Superior temporal gyrus (tissue), 1 donor: Measurements from ENCODE around the gene IRF2BP2.
"Not testable (repeated sequence)": the region's sequence is repeated elsewhere in the genome, so short reads cannot be mapped to it uniquely, and the experiment has no call there.

Experiments
- DNase-seq: peaks from one replicate; pipeline ENCODE4 v3.0.0-alpha.2; 2016; ENCODE audit errors: extremely low spot score

Gene IRF2BP2

DNA sequence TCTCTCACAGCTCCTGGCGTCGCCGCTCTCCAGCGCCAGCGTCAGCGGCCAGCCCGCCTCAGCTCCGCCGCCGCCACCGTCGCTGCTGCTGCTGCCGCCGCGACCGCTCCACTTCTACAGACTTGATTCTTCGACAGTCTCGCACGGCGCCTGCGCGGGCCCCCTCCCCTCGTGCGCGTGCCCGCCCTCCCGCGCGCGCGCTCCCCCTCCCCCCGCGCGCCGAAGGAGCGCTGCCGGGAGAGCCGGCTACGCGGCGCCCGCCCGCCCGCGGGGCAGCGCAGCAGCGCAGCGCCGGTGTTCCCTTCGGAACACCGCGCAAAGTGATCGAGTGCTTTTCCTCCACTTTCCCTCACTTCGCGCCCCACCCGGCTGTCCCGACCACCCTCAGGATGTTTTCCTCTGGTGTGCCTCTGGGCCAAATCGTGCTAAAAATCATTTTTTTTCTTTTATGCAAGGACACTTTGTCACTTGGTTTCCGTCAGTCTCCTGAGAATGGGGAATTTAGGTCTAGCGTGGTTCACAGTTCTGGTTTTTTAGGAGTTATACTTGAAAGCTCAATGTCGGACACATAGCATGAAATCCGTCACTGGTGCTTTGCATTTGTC, at the start of gene IRF2BP2:
TSS of gene IRF2BP2 (minus strand) at position 118 of the 605 bp plus-strand sequence. CDS start 684 bp downstream, outside the sequence.
- peak; percentile 85 for DNase-seq

DNA sequence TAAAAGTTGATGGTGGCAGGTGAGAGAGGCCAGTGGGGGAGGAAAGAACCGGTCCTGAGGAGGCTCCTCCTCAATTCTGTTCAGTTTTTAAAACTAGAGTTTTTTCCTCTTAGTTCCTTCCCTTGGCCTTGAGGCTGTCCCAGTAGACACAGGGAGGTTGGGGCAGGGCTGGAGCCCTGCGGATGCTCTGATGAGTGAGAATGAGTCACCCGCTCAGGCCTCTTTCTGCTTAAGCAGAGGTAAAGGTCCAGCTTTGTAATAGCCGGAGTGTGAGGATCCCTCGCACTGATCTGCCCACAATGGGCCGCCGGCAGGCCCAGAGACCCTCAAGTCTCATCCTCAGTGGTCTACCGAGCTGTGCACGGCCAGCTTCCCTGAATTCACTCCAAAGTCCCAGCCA, 49.6 kb upstream of the IRF2BP2 start:
- DNase-seq, result no peak

DNA sequence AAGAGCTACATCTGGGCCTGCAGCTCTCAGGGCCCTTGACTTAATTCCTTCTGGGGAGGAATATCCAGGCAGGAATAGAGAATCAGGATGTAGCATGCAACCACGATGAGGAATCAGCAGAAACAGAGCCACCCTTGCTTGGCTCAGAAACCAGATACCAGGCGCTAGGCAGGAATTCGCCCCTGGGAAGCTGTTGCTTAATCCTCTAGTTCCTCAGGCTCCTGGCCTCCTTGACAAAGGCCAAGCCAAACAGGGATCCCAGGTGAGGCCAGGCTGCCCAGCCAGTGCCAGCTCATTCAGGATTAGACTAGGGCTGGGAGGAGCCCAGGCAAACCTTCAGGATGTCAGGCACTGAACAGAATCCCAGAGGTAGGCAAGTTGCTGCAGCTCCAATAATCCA, 48.2 kb upstream of the IRF2BP2 start:
- DNase-seq, result no peak

DNA sequence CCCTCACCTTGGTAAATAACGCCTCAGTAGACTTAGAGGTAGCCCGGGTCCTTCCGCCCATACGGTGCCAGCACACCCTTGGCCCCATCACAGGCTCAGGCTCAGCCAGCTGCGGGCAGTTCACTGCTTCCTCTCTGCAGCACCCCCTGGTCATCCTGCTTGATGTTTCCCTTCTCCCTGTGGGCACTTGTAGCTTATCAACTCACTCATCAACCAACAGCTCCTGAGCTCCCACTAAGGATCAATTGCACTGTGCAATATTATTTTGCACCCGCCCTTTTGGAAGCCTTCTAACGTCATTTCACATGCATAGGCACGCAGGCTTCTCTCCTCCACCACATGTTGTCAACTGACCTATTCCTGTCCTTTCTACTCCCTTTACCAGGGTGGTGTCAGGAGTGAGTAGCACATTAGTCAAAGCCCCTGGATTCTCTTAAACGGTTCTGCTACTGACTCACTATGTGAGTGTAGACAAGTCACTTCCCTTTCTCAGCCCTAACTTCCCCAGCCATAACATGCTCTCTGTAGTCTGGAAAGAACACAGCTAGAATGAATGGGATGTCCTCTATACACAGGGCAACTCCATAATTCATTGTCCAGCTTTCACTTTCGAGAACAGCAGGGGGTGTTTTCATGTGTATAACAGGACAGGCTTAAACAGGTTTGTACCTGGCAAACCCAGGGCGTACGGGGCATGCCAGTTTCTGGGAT, 47.1 kb upstream of the IRF2BP2 start:
- no peak for DNase-seq

DNA sequence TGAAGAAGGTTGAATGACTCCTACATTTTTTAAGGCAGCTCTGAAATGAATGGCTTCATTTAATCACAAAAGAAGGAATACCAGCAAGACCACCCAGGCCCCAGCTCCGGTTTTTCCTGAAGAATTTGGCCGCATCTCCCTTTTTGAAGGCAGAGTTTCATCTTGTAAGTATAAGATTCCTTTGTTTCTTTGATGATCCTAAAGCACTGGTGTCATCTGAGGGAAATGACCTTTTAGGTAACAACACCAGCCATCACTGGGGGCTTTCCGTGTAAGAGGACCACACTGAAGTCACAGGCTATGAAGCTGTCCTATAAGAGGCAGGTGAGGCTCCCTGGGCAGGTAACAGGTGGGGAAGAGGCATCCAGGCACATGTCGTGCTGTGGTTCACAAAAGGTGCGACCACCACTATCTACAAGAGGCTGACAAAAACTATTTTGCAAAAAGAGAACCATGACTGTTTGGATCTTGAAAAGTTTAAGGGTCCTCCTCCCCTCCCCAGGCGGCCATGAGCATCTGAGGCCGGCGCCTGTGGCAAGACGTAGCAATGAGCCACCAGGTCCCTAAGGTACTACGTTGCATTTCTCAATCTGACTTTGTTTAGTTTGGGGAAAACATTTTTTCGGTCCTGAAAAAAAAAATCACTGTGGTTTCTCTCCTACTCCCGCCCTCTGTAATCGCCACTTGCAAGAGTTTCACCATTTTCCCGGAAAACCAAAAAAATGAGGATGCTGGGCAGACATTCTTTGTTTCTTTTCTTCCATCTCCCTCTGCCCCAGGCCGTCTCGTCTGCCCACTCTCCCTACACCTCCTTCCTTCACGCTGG, 46.3 kb upstream of the IRF2BP2 start:
- DNase-seq, result no peak

DNA sequence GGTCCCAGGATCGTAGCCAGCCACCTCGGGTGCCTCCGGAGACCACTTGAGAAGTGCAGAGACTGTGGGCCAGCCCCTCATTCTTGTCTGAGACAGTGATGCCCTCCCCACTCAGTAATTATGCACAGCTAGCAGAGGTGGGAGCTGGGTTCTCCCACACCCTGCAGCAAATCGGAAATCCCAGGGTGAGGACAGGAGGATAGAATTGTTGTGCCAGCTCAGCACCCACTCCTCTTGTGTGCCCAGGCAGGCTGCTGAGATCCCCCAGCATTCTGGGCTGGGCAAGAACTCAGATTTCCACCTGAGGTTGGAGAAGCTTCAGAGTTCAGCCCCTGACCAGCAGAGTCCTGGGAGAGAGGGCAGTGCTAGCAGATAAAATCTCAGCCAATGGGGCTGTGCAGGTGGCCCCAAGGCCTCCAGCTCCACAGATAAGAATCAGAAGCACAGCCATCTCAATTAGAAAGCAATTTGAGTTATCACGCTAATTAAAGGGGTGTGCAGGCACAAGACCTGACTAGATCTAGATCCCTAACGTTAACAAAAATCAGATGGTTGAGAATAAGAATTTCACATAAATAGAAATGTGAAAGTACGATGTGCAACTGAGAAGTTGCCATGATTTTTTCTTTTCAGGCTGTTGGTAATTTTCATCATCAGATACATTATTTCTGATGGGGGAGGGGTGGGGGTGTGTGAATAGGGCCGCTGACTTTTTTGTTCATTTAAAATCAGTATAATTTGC, 45.5 kb upstream of the IRF2BP2 start:
- no peak for DNase-seq

DNA sequence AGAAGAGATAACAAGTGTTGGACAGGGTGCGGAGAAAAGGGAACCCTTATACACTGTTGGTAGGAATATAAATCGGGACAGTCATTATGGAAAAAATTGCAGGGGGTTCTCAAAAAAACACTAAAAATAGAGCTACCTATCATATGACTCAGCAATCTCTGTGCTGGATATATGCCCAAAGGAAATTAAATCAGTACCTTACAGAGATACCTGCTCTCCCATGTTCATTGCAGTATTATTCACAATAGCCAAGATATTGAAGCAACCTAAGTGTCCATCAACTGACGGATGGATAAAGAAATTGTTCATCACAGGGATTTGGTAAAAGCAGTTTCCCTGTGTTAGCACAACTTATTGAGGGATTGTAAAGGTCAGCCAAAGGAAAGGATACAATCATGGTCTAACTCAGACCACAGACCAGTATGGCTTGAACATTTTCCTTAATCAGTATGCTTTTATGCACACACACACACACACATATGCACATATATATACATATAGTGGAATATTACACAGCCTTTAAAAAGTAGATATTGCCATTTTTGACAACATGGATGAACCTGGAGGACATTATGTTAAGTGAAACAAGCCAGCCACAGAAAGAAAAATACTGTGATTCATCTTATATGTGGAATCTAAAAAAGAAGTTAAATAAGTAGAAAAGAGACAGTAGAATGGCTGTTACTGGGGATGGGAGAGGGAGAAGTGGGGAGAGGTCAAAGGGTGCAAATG, 44.2 kb upstream of the IRF2BP2 start:
- no peak for DNase-seq

DNA sequence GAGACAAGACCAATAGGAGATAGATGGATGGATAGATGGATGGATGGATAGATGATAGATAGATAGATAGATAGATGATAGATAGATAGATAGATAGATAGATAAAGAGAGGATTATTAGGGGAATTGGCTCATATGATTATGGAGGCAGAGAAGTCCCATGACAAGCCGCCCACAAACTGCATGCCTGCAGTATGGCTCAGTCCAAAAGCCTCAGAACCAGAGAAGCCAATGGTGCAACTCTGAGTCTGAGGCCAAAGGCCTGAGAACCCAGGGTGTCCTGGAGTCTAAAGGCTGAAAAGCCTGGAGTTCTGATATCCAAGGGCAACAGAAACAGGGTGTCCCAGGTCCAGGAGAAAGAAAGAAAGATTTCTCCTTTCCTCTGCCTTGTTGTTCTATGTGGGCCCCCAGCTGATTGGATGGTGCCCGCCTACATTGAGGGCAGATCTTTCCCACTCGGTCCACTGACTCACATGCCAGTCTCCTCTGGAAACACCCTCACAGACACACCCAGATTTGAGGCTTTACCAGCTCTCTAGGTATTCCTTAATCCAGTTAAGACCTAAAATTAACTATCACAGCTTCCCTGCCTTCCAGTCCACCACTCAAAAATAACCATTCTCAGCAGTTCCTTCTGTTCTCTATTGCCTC, 39.6 kb upstream of the IRF2BP2 start:
- DNase-seq, result no peak

DNA sequence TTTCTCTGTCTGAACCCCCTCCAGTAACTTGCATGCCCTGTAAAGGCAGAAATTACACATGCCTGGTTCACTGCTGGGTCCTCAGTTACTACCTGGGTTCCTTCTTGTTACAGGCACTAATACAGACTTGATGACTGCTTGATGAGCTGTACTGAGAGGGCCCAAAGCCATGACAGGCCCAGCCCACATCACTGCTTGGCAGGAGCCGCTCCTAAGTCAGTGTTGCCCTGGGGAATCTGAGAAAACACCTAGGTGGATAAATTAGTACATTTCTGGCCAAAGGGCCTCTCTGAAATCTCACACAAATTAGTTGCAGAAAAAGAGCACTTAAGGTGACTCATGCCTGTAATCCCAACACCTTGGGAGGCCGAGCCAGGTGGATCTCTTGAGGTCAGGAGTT, 37.8 kb upstream of the IRF2BP2 start:
- DNase-seq, result no peak

DNA sequence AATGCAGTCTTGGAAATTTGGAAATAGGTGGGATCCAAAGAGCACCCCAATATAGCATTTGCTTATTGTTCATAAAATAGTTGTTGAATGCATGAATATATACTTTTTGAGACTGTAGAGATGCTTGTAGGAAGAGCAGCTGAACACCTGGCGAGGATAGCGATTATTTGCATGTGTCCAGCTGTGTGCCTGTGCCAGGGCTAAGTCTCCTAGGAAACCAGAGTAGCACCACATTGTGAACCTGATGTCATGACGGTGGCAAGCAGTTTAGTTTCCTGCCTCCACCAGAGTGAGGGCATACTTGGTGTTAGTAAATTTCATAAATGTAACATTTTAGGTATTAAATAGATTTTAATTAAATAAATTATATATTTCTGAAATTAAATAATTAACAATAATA, 37.3 kb upstream of the IRF2BP2 start:
- DNase-seq, result no peak

DNA sequence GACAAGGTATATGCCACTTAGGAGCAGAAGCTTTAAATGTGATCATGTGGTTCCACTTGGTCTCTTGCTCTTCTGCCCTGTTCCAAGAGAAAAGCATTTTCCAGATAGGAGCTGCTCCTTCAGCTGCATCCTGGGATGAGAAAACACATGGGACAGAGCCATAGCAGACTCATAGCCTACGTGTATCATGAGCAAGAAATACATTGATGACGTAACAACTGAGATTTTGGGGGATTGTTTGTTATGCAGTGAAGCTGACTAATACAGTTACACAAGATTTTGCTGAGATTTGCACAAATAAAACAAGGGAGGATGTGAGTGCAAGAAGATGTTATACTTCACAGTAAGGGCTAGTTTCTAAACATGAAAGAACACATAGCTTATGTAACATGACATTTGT, 36.0 kb upstream of the IRF2BP2 start:
- no peak for DNase-seq

DNA sequence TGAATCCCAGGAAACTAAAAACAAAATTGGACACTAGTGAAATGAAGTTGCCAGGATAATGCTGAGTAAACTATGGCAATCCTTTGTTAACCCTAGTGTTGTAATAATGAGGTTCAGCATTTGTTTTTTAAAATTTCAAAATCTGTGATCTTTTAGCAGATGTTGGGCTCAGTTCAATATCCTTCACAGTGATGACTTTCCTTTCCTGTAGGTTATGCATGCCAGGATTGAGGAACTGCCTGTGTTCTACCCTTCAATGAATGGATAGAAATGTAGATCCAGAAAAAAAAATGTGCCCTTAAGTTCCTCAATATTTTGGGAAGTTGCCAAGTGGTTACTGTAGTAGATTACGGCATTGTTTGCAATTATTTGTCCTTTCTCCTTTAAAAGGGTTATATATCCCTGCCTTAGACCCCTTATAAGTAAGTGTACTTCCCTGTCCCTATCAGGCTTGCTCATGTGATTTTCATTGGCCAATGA, 35.5 kb upstream of the IRF2BP2 start:
- no peak for DNase-seq

DNA sequence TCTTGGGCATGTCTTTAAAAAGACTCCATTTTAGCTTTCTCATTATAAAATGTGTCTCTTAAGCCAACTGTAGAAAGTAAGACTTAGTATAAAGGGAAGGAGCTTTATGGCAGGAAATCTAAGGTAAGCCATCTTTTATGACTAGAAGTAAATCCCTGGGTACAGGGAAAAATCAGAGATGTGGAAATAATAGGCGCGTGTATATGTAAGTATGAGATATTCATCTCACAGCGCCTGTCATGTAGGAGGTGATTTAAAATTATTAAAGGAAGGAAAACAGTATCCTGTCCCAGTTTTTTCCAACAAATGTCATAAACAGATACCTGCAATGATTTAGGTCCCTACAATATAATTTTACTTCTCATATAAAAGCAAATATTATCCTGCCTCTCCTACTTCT, 35.0 kb upstream of the IRF2BP2 start:
- DNase-seq, result no peak

DNA sequence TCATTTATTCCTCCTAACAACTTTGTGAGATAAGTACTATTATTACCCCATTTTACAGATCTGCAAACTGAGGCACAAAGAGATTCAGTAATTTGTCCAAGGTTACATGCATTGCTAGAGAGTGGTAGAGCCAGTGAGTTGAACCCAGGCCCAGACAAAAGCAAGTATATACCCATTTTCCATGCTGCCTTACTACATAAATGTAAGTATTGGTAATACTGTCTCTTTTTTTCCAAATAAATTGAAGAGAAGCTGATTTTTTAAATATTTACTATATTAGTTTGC, 33.8 kb upstream of the IRF2BP2 start:
- DNase-seq, result no peak

DNA sequence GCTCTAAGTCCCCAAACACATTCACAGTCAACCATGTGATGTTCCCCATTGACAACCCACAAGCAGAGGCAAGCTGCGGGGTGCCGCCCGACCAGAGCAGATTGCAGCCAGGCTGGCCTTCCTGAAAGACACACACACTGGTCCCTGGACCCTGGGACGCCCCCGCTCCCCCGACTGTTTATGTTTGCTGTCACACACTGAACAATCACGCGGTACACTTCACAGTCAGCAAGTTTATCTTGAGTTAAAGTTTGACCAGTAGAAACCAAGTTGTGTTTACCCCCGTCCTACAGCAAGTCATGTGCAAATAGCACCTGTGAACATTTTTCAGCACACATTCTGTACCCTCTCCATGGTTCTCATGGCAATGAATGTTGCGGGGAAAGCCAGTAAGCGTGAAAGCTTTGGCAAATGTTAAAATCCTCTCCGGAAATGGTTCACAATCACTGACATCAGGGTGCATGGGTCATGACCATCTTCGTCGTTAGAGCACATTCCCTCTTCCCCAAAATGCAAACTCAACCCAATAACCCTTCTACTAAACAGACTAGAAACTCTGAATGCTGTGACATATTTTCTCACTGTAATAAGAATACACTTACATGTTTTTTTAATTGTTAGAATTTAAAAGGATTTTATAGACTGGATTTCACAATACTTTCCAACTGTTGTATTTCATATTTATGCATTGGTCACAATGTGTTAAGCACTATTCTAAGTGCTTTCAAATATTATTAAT, 33.3 kb upstream of the IRF2BP2 start:
- DNase-seq, result no peak

DNA sequence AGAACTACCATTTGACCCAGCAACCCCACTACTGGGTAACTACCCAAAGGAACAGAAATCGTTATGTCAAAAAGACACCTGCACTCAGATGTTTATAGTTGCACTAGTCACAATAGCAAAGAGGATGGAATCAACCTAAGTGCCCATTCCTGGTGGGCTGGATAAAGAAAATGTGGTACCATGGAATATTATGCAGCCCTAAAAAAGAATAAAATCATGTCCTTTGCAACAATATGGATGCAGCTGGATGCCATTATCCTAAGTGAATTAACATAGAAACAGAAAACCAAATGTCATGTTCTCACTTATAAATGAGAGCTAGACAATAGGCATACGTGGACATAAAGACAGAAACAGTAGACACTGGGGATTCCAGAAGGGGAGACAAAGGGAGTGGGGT, 32.5 kb upstream of the IRF2BP2 start:
- DNase-seq, result no peak

DNA sequence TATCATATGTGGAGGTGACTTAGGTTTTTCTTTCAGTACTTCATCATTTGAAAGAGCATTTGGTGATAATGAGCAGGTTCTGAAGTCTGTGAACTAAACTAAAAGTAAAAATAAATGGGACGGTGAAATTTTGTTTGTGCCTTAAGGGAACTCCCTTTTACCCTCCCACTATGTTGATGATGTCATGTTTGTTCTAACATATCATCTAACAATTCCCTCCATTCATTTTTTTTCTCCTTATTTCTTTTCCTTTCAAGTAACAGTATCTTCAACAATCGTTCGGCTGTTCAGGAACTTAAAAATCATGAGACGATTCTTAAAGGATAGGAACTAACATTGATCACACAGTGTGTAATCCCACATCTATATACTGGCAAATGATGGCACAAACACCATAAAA, 30.0 kb upstream of the IRF2BP2 start:
- no peak for DNase-seq

DNA sequence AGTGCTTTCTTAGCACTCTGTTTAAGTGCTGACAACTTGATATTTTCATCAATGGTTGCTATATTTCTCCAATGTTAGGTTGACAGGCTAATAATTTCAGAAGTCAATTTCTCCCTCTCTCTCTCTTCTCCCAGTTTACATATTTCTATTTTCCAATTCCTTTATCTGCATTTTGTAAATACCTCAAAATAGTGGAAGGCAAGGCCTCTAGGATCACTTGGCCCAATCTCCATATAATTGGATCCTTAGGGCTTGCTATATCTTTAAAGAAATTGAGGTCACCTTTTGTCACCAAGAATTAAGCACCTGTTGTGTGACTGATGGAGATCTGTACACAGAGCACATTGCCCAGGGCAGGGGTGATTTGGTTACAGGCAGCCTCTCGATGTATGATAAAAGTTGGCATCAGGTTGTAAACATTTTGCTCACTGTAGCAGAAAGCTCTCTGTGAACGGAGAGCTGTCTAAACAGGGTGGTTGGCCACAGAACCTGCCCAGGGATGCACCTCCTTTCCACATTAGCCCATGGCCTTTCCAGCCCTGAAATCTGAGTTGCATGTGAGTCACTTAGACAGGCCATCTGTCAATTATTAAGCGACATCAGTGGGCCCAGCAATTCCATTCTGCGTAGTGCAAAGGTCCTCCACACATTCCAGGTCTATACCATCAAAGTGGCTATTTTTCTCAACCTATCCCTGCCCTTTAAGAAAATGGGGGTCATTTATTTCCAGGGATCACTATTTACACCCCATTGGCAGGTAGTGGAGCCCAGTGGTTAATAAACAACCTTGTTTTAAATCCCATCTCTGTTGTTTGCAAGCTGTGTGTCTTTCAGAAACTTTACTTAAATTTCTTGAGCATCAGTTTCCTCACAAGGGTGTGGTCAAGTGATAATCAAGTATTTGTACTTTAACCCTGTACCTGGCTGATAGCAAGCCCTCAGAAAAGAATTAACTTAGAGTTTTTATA, 29.1 kb upstream of the IRF2BP2 start:
- no peak for DNase-seq

DNA sequence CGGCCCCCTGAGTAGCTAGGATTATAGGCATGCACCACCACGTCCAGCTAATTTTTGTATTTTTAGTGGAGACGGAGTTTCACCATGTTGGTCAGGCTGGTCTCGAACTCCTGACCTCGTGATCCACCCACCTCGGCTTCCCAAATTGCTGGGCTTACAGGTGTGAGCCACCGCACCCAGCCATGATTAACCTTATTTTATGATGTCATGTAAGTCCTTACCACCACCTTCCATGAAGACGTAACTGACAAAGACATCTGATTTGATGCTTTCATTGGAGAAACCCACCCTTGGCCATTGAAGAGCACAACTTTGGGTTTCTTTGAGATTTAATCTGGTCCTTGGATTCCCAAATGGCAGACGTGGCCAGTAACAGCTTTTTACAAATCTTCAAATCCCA, 24.9 kb upstream of the IRF2BP2 start:
- not testable (repeated sequence) for DNase-seq
